Measurements from ENCODE around the gene BNC2.

BNC2 gene

GRCh38 chr9:16708656-16709435, 161.6 kb downstream of the BNC2 start:
- no peak for DNase-seq

GRCh38 chr9:16705111-16705604, 165.3 kb downstream of the BNC2 start:
- no peak for DNase-seq

GRCh38 chr9:16704116-16705110, 166.1 kb downstream of the BNC2 start:
- DNase-seq: no peak

- DNase-seq: no peak
Measured at GRCh38 chr9:16701347-16701746, 169.1 kb downstream of the BNC2 start.

- no peak for DNase-seq
Measured at GRCh38 chr9:16693616-16694015, 176.9 kb downstream of the BNC2 start.

- no peak for DNase-seq
Measured at GRCh38 chr9:16690628-16691027, 179.8 kb downstream of the BNC2 start.

- no peak for DNase-seq
Measured at GRCh38 chr9:16690205-16690604, 180.3 kb downstream of the BNC2 start.

GRCh38 chr9:16689351-16689938, 181.0 kb downstream of the BNC2 start:
- DNase-seq: no peak

GRCh38 chr9:16688814-16689213, 181.7 kb downstream of the BNC2 start:
- no peak for DNase-seq

- no peak for DNase-seq
Measured at GRCh38 chr9:16687678-16688369, 182.6 kb downstream of the BNC2 start.

- no peak for DNase-seq
Measured at GRCh38 chr9:16683326-16683725, 187.1 kb downstream of the BNC2 start.

- no peak for DNase-seq
Measured at GRCh38 chr9:16682273-16682672, 188.2 kb downstream of the BNC2 start.

- no peak for DNase-seq
Measured at GRCh38 chr9:16681652-16681987, 188.8 kb downstream of the BNC2 start.

- no peak for DNase-seq
Measured at GRCh38 chr9:16680975-16681651, 189.4 kb downstream of the BNC2 start.

- DNase-seq: no peak
Measured at GRCh38 chr9:16680541-16680940, 189.9 kb downstream of the BNC2 start.

- no peak for DNase-seq
Measured at GRCh38 chr9:16679327-16679821, 191.1 kb downstream of the BNC2 start.

GRCh38 chr9:16676519-16676918, 194.0 kb downstream of the BNC2 start:
- DNase-seq: no peak

GRCh38 chr9:16675131-16675530, 195.3 kb downstream of the BNC2 start:
- no peak for DNase-seq

GRCh38 chr9:16673171-16673570, 197.3 kb downstream of the BNC2 start:
- DNase-seq: no peak

- no peak for DNase-seq
Measured at GRCh38 chr9:16672501-16672900, 198.0 kb downstream of the BNC2 start.

- no peak for DNase-seq
Measured at GRCh38 chr9:16671591-16672137, 198.8 kb downstream of the BNC2 start.

- no peak for DNase-seq
Measured at GRCh38 chr9:16670791-16671190, 199.7 kb downstream of the BNC2 start.

Measured in CD4-positive, alpha-beta T cell treated with Interleukin-4 for 4 hours (primary cell).